Hepatocyte (in vitro differentiated cells): Measurements from ENCODE around the gene PPFIBP2. TPM values are rescaled to one million over a fixed set of nuclear protein-coding genes. Genes with fewer than 3 reads are reported as not detected.
A peak's percentile ranks its signal among the peaks of the same experiment; 100 is the strongest.

Experiments used
- DNase-seq: peaks from one replicate; pipeline ENCODE4 v3.0.0-alpha.2; 2016; ENCODE audit warnings: low spot score
- H2AFZ ChIP-seq: fragments of 200-600 bp; sonication (generic); 2 replicates; pipeline ENCODE4 v1.6.0; 2016; ENCODE audit warnings: antibody characterized with exemption, mild to moderate bottlenecking
- H3K27ac ChIP-seq: fragments of 200-600 bp; sonication (generic); 2 replicates; pipeline ENCODE4 v1.5.1; 2016; ENCODE audit warnings: mild to moderate bottlenecking
- H3K27me3 ChIP-seq: fragments of 200-600 bp; sonication (generic); 2 replicates; pipeline ENCODE4 v1.6.1; 2016
- H3K36me3 ChIP-seq: fragments of 200-600 bp; sonication (generic); replicated peaks from 2 replicates; pipeline ENCODE4 v1.5.1; 2016; ENCODE audit warnings: low read depth; ENCODE audit not compliant: insufficient read depth
- H3K4me1 ChIP-seq: fragments of 200-600 bp; sonication (generic); 2 replicates; pipeline ENCODE4 v1.5.1; 2016; ENCODE audit warnings: mild to moderate bottlenecking, moderate library complexity; ENCODE audit not compliant: insufficient read depth
- H3K4me2 ChIP-seq: fragments of 200-600 bp; sonication (generic); 2 replicates; pipeline ENCODE4 v1.6.0; 2016
- H3K4me3 ChIP-seq: fragments of 200-600 bp; sonication (generic); 2 replicates; pipeline ENCODE4 v1.5.1; 2016; ENCODE audit warnings: mild to moderate bottlenecking
- H3K79me2 ChIP-seq: fragments of 200-600 bp; sonication (generic); 2 replicates; pipeline ENCODE4 v1.6.0; 2017; ENCODE audit warnings: mild to moderate bottlenecking
- H3K9me2 ChIP-seq: fragments of 200-600 bp; sonication (generic); replicated peaks from 2 replicates; pipeline ENCODE4 v1.6.0; 2017; ENCODE audit warnings: mild to moderate bottlenecking; ENCODE audit not compliant: insufficient read depth
- H3K9me3 ChIP-seq: fragments of 200-600 bp; sonication (generic); 2 replicates; pipeline ENCODE4 v1.5.1; 2016; ENCODE audit warnings: low read depth, mild to moderate bottlenecking
- H4K20me1 ChIP-seq: fragments of 200-600 bp; sonication (generic); 2 replicates; pipeline ENCODE4 v1.6.0; 2016; ENCODE audit warnings: mild to moderate bottlenecking; ENCODE audit not compliant: insufficient read depth, poor library complexity, severe bottlenecking
- EZH2 ChIP-seq: fragments of 200-600 bp; sonication (generic); IDR thresholded peaks from 2 replicates; pipeline ENCODE4 v1.6.1; 2016; ENCODE audit warnings: antibody characterized with exemption, mild to moderate bottlenecking, borderline replicate concordance
- EZH2phosphoT487 ChIP-seq: fragments of 200-600 bp; sonication (generic); IDR thresholded peaks from one replicate; pipeline ENCODE4 v1.6.1; 2018; ENCODE audit warnings: antibody characterized with exemption, mild to moderate bottlenecking, low read depth, moderate library complexity; ENCODE audit not compliant: unreplicated experiment, severe bottlenecking
- WGBS: methylation state at CpG from one replicate; pipeline ENCODE4 v1.1.6; 2016; ENCODE audit warnings: low lambda C conversion rate; ENCODE audit errors: missing lambda C conversion rate; 5-methylcytosine and 5-hydroxymethylcytosine counted together
- polyA plus RNA-seq: library from polyadenylated mRNA; unstranded; fragments of >200 nt; fragmentation: Nextera tagmentation; extraction: Ambion mirVana; gene quantifications from 2 replicates; pipeline ENCODE4 v1.2.1, GENCODE V29; 2016
- total RNA-seq: library from RNA; depleted of rRNA; stranded (reverse); fragments of >200 nt; gene quantifications from 2 replicates; pipeline ENCODE4 v1.2.3, GENCODE V29; 2014
- TF ChIP-seq, protein P1 (sequence below): fragments of 200-600 bp; sonication (generic); IDR thresholded peaks from 2 replicates; pipeline ENCODE4 v1.5.1; 2016; ENCODE audit warnings: antibody characterized with exemption, mild to moderate bottlenecking; ENCODE audit not compliant: poor library complexity

Gene PPFIBP2
- total and polyA plus RNA-seq, 2 experiments from 2014 or later, result 33.9 to 55.8 TPM

DNA sequence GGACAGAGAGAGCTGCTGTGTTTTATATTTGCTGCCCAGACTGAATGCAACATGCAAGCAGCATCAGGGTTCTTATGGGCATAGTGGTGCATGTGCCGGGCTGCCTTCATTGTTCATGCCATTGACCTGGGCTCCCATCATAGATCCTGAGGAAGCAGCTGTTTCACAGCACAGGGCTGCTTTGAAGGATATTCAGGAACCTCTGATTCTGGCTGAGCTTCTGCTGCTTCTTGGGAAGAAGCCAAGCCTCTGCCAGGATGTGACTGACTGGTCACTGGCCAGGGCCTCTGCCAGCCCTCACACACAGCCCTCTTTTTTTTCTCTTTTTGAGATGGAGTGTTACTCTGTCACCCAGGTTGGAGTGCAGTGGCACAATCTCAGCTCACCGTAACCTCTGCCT lies 116.2 kb downstream of the PPFIBP2 start:
- H3K36me3 ChIP-seq, result no peaks in the 10 kb centered on the region
- WGBS, result 100% methylated on average over 2 of the region's 2 CpGs
- DNase-seq, result no peak

DNA sequence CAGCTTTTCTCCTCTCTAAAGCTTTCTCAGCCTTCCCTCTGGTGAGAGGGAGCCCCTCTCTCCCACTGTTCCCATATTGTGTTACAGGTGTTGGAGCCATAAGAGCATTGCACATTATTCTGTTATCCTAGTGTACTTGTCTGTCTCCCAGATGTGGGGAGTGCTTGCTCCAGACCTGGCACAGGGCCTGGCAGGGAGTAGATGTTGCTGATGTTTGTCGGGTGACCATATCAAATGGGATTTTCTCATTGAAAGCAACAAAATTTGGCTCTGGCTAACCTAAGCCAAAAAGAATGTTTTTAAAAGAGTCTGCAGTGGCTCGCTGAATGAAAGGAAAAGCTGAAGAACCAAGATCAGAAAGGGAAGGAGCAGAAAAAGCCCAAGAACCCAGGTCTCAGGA lies 118.4 kb downstream of the PPFIBP2 start:
- WGBS, result 93% methylated on average over 2 of the region's 2 CpGs
- Histone ChIP-seq H3K27me3 (no peaks in the 10 kb centered on the region), H3K79me2 (no peaks in the 10 kb centered on the region), H3K9me3 (no peaks in the 10 kb centered on the region), H3K9me2 (no peaks in the 10 kb centered on the region), H3K4me1 (peaks cover 5% of the 10 kb centered on the region), H2AFZ (no peak overlapping the region), H3K4me3 (no peak overlapping the region), H4K20me1 (no peaks in the 10 kb centered on the region), H3K27ac (peak overlapping the region; percentile 41), H3K4me2 (no peak overlapping the region), H3K36me3 (no peaks in the 10 kb centered on the region)
- no peak for DNase-seq
- TF ChIP-seq, protein P1, sequence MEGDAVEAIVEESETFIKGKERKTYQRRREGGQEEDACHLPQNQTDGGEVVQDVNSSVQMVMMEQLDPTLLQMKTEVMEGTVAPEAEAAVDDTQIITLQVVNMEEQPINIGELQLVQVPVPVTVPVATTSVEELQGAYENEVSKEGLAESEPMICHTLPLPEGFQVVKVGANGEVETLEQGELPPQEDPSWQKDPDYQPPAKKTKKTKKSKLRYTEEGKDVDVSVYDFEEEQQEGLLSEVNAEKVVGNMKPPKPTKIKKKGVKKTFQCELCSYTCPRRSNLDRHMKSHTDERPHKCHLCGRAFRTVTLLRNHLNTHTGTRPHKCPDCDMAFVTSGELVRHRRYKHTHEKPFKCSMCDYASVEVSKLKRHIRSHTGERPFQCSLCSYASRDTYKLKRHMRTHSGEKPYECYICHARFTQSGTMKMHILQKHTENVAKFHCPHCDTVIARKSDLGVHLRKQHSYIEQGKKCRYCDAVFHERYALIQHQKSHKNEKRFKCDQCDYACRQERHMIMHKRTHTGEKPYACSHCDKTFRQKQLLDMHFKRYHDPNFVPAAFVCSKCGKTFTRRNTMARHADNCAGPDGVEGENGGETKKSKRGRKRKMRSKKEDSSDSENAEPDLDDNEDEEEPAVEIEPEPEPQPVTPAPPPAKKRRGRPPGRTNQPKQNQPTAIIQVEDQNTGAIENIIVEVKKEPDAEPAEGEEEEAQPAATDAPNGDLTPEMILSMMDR, result no peak
- TF ChIP-seq EZH2 (no peak), EZH2phosphoT487 (no peak)

More for the DNA sequence above, 116.2 kb downstream of the PPFIBP2 start:
- H3K27ac ChIP-seq, result peak overlapping the region; percentile 52
- TF ChIP-seq EZH2phosphoT487 (no peak), EZH2 (no peak)
- TF ChIP-seq, protein P1, result no peak
- no peak overlapping the region for H3K4me3 ChIP-seq
- H3K79me2 ChIP-seq, result no peaks in the 10 kb centered on the region
- H3K4me2 ChIP-seq, result no peak overlapping the region
- H3K4me1 ChIP-seq, result peaks cover 5% of the 10 kb centered on the region
- H3K9me3 ChIP-seq, result no peaks in the 10 kb centered on the region
- H4K20me1 ChIP-seq, result no peaks in the 10 kb centered on the region
- H2AFZ ChIP-seq, result no peak overlapping the region
- H3K9me2 ChIP-seq, result no peaks in the 10 kb centered on the region
- H3K27me3 ChIP-seq, result no peaks in the 10 kb centered on the region

DNA sequence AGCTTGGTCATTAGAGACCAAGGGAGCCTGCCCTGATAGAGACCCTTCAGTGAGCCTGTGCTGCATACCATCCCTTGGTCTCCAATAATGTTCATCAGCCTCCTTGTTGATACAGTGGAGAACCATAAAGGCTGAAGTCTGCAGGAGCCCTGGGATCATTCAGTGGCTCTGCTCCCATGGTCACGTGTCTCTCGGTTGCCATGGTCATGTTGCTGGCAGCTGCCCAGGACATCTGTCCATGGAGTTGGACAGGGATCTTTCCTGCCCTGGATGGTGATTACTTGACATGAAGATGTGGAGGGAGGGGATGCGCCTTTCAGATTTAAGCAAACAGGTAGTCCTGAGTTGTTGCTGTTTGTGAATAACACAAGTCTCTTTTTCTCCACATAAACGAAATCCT lies 121.3 kb downstream of the PPFIBP2 start:
- H3K27ac ChIP-seq, result no peak overlapping the region

More for the DNA sequence above, 121.3 kb downstream of the PPFIBP2 start:
- H3K4me3 ChIP-seq, result no peak overlapping the region
- H4K20me1 ChIP-seq, result no peaks in the 10 kb centered on the region
- no peaks in the 10 kb centered on the region for H3K27me3 ChIP-seq
- H3K79me2 ChIP-seq, result no peaks in the 10 kb centered on the region
- H3K36me3 ChIP-seq, result no peaks in the 10 kb centered on the region
- WGBS, result 96% methylated on average over 4 of the region's 4 CpGs
- H3K4me1 ChIP-seq, result peaks cover 9% of the 10 kb centered on the region
- no peak overlapping the region for H3K4me2 ChIP-seq
- H2AFZ ChIP-seq, result no peak overlapping the region
- no peaks in the 10 kb centered on the region for H3K9me2 ChIP-seq
- no peak for DNase-seq
- H3K9me3 ChIP-seq, result no peaks in the 10 kb centered on the region
- no peak for TF ChIP-seq EZH2phosphoT487
- TF ChIP-seq EZH2, result no peak
- TF ChIP-seq, protein P1, result no peak
